HepG2 (cell line): ENCODE measurements around the gene ZSCAN21. TPM values are rescaled to one million over a fixed set of nuclear protein-coding genes. Genes with fewer than 3 reads are reported as not detected.
"Not testable (repeated sequence)": the region's sequence is repeated elsewhere in the genome, so short reads cannot be mapped to it uniquely, and the experiment has no call there.

Experiments used
- BCL6 ChIP-seq: IDR thresholded peaks from 2 replicates; pipeline ENCODE4 v1.6.1; 2016; ENCODE audit warnings: missing genetic modification reagents, missing compliant biosample characterization
- CREM ChIP-seq, 2 experiments: sonication (generic) in 1 of 2; formaldehyde crosslinking in 1 of 2; IDR thresholded peaks; 2 replicates each; pipeline versions ENCODE4 v1.4.0 to v1.6.1; 2016 to 2020; ENCODE audit warnings: antibody characterized with exemption in 1 of 2, mild to moderate bottlenecking in 1 of 2, missing genetic modification reagents in 1 of 2
- ERF ChIP-seq: IDR thresholded peaks from 2 replicates; pipeline ENCODE4 v1.6.1; 2018; ENCODE audit warnings: missing biosample characterization, missing genetic modification reagents
- FOSL2 ChIP-seq: sonication (generic); formaldehyde crosslinking; IDR thresholded peaks from 2 replicates; pipeline ENCODE4 v1.4.0; 2020; ENCODE audit warnings: missing genetic modification reagents
- FOXA1 ChIP-seq, 2 experiments: fragments of 450-650 bp in 1 of 2; sonication (generic) in 1 of 2; formaldehyde crosslinking in 1 of 2; IDR thresholded peaks; 2 replicates each; pipeline versions ENCODE4 v1.4.0 to v1.6.1; 2016 to 2020; ENCODE audit warnings: missing genetic modification reagents in 1 of 2
- FOXA3 ChIP-seq: IDR thresholded peaks from 2 replicates; pipeline ENCODE4 v1.6.1; 2016; ENCODE audit warnings: missing genetic modification reagents, missing compliant biosample characterization
- GATAD2A ChIP-seq: IDR thresholded peaks from 2 replicates; pipeline ENCODE4 v1.6.1; 2016
- ISL2 ChIP-seq: sonication (generic); formaldehyde crosslinking; IDR thresholded peaks from 2 replicates; pipeline ENCODE4 v1.5.0; 2020; ENCODE audit warnings: missing genetic modification reagents
- JUND ChIP-seq: sonication (generic); formaldehyde crosslinking; IDR thresholded peaks from 2 replicates; pipeline ENCODE4 v1.8.0; 2022; ENCODE audit warnings: mild to moderate bottlenecking, missing genetic modification reagents
- NCOR1 ChIP-seq: fragments of 200-600 bp; sonication (generic); IDR thresholded peaks from 2 replicates; pipeline ENCODE4 v1.7.0; 2017; ENCODE audit warnings: antibody characterized with exemption, low read length, borderline replicate concordance
- SOX13 ChIP-seq, 3 experiments: fragments of 450-650 bp in 1 of 3; sonication (generic) in 1 of 3; formaldehyde crosslinking in 1 of 3; IDR thresholded peaks in 2 of 3; conservative IDR thresholded peaks in 1 of 3; 2 replicates each; pipeline versions ENCODE4 v1.5.0 to v1.6.1; 2016 to 2020; ENCODE audit warnings: antibody characterized with exemption in 1 of 3, mild to moderate bottlenecking in 1 of 3, missing compliant biosample characterization in 1 of 3, missing genetic modification reagents in 1 of 3, moderate library complexity in 1 of 3
- SOX6 ChIP-seq, 2 experiments: fragments of 450-650 bp in 1 of 2; sonication (generic) in 1 of 2; formaldehyde crosslinking in 1 of 2; IDR thresholded peaks; 2 replicates each; pipeline versions ENCODE4 v1.4.0 to v1.6.1; 2017 to 2020; ENCODE audit warnings: antibody characterized with exemption in 1 of 2, mild to moderate bottlenecking in 1 of 2, missing genetic modification reagents in 1 of 2
- ZFP1 ChIP-seq: IDR thresholded peaks from 2 replicates; pipeline ENCODE4 v1.6.1; 2016
- ZNF12 ChIP-seq: sonication (generic); formaldehyde crosslinking; IDR thresholded peaks from 2 replicates; pipeline ENCODE4 v1.5.0; 2020; ENCODE audit warnings: missing genetic modification reagents
- ZNF292 ChIP-seq: sonication (generic); formaldehyde crosslinking; IDR thresholded peaks from 2 replicates; pipeline ENCODE4 v1.8.1; 2022; ENCODE audit warnings: mild to moderate bottlenecking, low read depth, missing genetic modification reagents, borderline replicate concordance
- polyA plus RNA-seq, 8 experiments: library from polyadenylated mRNA; depleted of rRNA in 3 of 8; stranded (reverse) in 7 of 8; unstranded in 1 of 8; fragments of >200 nt; fragmentation: Illumina TruSeq in 4 of 8; extraction: Trizol in 4 of 8; gene quantifications; 2 replicates each; pipeline versions ENCODE4 v1.2.1 to v1.2.3, GENCODE V29; 2011 to 2016; ENCODE audit warnings: low read depth in 4 of 8, missing spikeins in 1 of 8, mixed read lengths in 1 of 8; ENCODE audit not compliant: insufficient read depth in 1 of 8
- total RNA-seq, 5 experiments: library from RNA; depleted of rRNA; stranded (reverse); fragments of >200 nt; fragmentation: Illumina TruSeq; extraction: Trizol; gene quantifications; 2 replicates each; pipeline ENCODE4 v1.2.3, GENCODE V29; 2016; ENCODE audit warnings: low read depth in 1 of 5
- TF ChIP-seq, protein P1 (sequence below): IDR thresholded peaks from 2 replicates; pipeline ENCODE4 v1.6.1; 2016; ENCODE audit warnings: mild to moderate bottlenecking
- TF ChIP-seq, protein P2 (sequence below): sonication (generic); formaldehyde crosslinking; IDR thresholded peaks from 2 replicates; pipeline ENCODE4 v1.5.1; 2020; ENCODE audit warnings: mild to moderate bottlenecking, missing genetic modification reagents, moderate library complexity
- TF ChIP-seq, protein P3 (sequence below): sonication (generic); formaldehyde crosslinking; IDR thresholded peaks from 2 replicates; pipeline ENCODE4 v1.8.0; 2022; ENCODE audit warnings: missing genetic modification reagents, mild to moderate bottlenecking, borderline replicate concordance

ZSCAN21 gene
- total and polyA plus RNA-seq, 2 of the 13 experiments (the other 11 are each of a cell fraction or from before 2014, with no cell fraction given) = 7.0 to 10.0 TPM

DNA sequence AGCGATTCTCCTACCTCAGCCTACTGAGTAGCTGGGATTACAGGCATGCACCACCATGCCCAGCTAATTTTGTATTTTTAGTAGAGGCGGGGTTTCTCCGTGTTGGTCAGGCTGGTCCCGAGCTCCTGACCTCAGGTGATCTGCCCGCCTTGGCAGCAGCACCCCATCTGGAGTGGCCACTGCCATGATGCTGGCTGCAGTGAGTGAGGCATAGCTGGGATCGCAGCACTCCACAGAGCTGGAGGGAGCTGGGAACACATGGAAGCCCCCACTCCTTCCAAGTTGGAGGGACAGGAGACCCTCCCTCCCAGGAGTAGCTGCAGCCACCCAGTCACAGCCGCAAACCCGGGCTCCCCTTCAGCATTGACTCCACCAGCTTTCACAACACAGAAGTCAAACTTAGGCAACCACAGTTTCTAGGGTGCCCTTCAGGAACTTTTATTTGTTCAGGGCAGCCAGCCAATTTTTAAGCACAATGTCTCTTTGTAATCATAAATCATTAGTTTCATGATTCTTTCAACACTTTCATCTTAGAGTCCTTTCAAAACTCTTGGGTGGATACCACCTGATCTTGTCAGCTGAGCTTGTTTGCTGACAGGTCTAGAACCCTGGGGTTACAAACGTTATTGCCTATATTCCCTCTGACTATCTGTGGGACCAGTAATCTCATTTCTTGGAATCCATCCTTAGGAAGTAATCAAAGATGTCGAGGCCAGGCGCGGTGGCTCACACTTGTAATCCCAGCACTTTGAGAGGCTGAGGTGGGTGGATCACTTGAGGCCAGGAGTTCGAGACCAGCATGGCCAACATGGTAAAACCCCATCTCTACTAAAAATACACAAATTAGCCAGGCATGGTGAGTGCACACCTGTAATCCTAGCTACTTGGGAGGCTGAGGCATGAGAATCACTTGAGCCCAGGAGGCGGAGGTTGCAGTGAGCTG, 36.9 kb upstream of the ZSCAN21 start (continued):
- TF ChIP-seq FOXA1 (IDR thresholded peaks at IDR 0.05); SOX6 (IDR thresholded peaks at IDR 0.05); SOX13 (IDR thresholded peaks at IDR 0.05); CREM (CRISPR knock-in tag; IDR thresholded peaks at IDR 0.05): not testable (repeated sequence)
- TF ChIP-seq FOXA1 (CRISPR knock-in tag; IDR thresholded peaks at IDR 0.05) = peak; percentile 7; the same call in 1 of the 2 replicates
- TF ChIP-seq, protein P1, sequence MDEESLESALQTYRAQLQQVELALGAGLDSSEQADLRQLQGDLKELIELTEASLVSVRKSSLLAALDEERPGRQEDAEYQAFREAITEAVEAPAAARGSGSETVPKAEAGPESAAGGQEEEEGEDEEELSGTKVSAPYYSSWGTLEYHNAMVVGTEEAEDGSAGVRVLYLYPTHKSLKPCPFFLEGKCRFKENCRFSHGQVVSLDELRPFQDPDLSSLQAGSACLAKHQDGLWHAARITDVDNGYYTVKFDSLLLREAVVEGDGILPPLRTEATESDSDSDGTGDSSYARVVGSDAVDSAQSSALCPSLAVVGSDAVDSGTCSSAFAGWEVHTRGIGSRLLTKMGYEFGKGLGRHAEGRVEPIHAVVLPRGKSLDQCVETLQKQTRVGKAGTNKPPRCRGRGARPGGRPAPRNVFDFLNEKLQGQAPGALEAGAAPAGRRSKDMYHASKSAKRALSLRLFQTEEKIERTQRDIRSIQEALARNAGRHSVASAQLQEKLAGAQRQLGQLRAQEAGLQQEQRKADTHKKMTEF = peak; percentile 58
- TF ChIP-seq, protein P2, sequence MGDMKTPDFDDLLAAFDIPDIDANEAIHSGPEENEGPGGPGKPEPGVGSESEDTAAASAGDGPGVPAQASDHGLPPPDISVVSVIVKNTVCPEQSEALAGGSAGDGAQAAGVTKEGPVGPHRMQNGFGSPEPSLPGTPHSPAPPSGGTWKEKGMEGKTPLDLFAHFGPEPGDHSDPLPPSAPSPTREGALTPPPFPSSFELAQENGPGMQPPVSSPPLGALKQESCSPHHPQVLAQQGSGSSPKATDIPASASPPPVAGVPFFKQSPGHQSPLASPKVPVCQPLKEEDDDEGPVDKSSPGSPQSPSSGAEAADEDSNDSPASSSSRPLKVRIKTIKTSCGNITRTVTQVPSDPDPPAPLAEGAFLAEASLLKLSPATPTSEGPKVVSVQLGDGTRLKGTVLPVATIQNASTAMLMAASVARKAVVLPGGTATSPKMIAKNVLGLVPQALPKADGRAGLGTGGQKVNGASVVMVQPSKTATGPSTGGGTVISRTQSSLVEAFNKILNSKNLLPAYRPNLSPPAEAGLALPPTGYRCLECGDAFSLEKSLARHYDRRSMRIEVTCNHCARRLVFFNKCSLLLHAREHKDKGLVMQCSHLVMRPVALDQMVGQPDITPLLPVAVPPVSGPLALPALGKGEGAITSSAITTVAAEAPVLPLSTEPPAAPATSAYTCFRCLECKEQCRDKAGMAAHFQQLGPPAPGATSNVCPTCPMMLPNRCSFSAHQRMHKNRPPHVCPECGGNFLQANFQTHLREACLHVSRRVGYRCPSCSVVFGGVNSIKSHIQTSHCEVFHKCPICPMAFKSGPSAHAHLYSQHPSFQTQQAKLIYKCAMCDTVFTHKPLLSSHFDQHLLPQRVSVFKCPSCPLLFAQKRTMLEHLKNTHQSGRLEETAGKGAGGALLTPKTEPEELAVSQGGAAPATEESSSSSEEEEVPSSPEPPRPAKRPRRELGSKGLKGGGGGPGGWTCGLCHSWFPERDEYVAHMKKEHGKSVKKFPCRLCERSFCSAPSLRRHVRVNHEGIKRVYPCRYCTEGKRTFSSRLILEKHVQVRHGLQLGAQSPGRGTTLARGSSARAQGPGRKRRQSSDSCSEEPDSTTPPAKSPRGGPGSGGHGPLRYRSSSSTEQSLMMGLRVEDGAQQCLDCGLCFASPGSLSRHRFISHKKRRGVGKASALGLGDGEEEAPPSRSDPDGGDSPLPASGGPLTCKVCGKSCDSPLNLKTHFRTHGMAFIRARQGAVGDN (CRISPR knock-in tag) = peak; percentile 65
- peak; percentile 73 for TF ChIP-seq SOX6 (CRISPR knock-in tag; IDR thresholded peaks at IDR 0.05)
- TF ChIP-seq, protein P3, sequence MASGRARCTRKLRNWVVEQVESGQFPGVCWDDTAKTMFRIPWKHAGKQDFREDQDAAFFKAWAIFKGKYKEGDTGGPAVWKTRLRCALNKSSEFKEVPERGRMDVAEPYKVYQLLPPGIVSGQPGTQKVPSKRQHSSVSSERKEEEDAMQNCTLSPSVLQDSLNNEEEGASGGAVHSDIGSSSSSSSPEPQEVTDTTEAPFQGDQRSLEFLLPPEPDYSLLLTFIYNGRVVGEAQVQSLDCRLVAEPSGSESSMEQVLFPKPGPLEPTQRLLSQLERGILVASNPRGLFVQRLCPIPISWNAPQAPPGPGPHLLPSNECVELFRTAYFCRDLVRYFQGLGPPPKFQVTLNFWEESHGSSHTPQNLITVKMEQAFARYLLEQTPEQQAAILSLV (CRISPR knock-in tag) = 0 out of 2 replicates have a peak, but pooled peaks have one; percentile 16
- TF ChIP-seq GATAD2A = peak; percentile 82
- TF ChIP-seq ZFP1 (CRISPR knock-in tag) = 0 out of 2 replicates have a peak, but pooled peaks have one; percentile 61
- TF ChIP-seq NCOR1 = peak; percentile 85; the same call in 1 of the 2 replicates
- TF ChIP-seq ZNF12 (CRISPR knock-in tag) = peak; percentile 41; the same call in 1 of the 2 replicates
- peak; percentile 68 for TF ChIP-seq FOXA3 (CRISPR knock-in tag)
- peak in 1 of 2 experiments; percentile 77; a peak in 2 of 4 replicates for TF ChIP-seq SOX13 (CRISPR knock-in tag; conservative IDR thresholded peaks at IDR 0.05 in 1 of 2, IDR thresholded peaks at IDR 0.05 in 1 of 2)
- TF ChIP-seq ZNF292 (CRISPR knock-in tag) = 0 out of 2 replicates have a peak, but pooled peaks have one; percentile 18
- TF ChIP-seq ISL2 = peak; percentile 74
- 0 out of 2 replicates have a peak, but pooled peaks have one; percentile 27 for TF ChIP-seq JUND (CRISPR knock-in tag)
- TF ChIP-seq BCL6 (CRISPR knock-in tag) = peak; percentile 99
- 0 out of 2 replicates have a peak, but pooled peaks have one; percentile 6 for TF ChIP-seq FOSL2 (CRISPR knock-in tag)
- TF ChIP-seq ERF (CRISPR knock-in tag) = 0 out of 2 replicates have a peak, but pooled peaks have one; percentile 5
- TF ChIP-seq CREM (IDR thresholded peaks at IDR 0.05) = peak; percentile 48; the same call in 1 of the 2 replicates
